Measurements from ENCODE around the gene RYK. TPM values are rescaled to one million over a fixed set of nuclear protein-coding genes. Genes with fewer than 3 reads are reported as not detected.

Gene RYK
- total and polyA plus RNA-seq, 2 donors (not counting 3 experiments of a cell fraction or from before 2014, with no cell fraction given): 23.8 to 48.3 TPM

DNA sequence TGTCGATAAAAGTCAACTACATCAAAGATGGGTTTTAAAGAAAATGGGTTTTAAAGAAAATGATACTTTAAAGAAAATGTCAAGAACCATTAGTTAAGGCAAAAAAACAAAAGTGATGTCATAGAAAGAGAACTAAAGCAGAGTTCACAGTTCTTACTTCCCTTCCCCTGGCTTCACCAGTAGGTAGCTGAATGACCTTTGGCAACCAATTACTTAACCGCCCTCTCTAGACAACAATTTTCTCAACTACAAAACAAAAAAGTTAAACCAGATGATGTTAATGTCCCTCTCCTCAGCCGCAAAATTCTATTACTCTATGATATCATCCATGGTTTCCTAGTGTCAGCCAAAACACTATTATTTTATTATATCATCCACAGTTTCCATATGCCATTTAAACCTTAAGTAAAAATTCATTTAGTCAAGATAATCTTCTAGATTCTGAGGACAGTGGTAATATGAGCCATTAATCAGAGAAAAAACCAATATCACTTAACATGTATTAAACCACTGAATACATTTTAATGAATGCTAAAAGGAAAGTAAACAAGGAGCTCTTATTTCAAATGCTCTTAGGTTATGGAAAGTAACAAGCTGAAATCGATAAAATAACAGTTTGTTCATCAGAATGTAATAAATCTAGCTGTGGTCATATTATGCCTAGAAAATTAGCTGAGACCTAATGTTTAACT, 13.1 kb downstream of the RYK start:
- H2AFZ ChIP-seq (ENCODE audit: low read depth, low read length): no peak overlapping the region
- H3K9me3 ChIP-seq (replicated peaks; ENCODE audit: control insufficient read depth, insufficient read depth, low read length): no peaks in the 10 kb centered on the region
- no peaks in the 10 kb centered on the region for H3K27me3 ChIP-seq (ENCODE audit: control insufficient read depth in 2 of 2, insufficient read depth in 2 of 2, low read length in 2 of 2)
- no peaks in the 10 kb centered on the region for H3K9me1 ChIP-seq (replicated peaks; ENCODE audit: control insufficient read depth, extremely low read depth, insufficient read depth, low read length)
- TF ChIP-seq, protein P1, sequence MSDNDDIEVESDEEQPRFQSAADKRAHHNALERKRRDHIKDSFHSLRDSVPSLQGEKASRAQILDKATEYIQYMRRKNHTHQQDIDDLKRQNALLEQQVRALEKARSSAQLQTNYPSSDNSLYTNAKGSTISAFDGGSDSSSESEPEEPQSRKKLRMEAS (IDR thresholded peaks at IDR 0.05; ENCODE audit: insufficient read depth, insufficient read length): no peak
- TF ChIP-seq JUN (IDR thresholded peaks at IDR 0.05; ENCODE audit: borderline replicate concordance, insufficient read depth, insufficient read length, low read depth): no peak
- TF ChIP-seq, protein P2, sequence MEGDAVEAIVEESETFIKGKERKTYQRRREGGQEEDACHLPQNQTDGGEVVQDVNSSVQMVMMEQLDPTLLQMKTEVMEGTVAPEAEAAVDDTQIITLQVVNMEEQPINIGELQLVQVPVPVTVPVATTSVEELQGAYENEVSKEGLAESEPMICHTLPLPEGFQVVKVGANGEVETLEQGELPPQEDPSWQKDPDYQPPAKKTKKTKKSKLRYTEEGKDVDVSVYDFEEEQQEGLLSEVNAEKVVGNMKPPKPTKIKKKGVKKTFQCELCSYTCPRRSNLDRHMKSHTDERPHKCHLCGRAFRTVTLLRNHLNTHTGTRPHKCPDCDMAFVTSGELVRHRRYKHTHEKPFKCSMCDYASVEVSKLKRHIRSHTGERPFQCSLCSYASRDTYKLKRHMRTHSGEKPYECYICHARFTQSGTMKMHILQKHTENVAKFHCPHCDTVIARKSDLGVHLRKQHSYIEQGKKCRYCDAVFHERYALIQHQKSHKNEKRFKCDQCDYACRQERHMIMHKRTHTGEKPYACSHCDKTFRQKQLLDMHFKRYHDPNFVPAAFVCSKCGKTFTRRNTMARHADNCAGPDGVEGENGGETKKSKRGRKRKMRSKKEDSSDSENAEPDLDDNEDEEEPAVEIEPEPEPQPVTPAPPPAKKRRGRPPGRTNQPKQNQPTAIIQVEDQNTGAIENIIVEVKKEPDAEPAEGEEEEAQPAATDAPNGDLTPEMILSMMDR (IDR thresholded peaks at IDR 0.05; ENCODE audit: extremely low read depth in 1 of 2, insufficient read depth in 1 of 2, low read depth in 1 of 2, low read length in 2 of 2): no peak
- TF ChIP-seq GATA2 (IDR thresholded peaks at IDR 0.05; ENCODE audit: insufficient read depth, insufficient read length, low read depth, low read length): no peak
- TF ChIP-seq MYC (IDR thresholded peaks at IDR 0.05; ENCODE audit: low read depth, low read length): no peak
- no peak for TF ChIP-seq EZH2 (IDR thresholded peaks at IDR 0.05; ENCODE audit: borderline replicate concordance, low read depth, low read length, severe bottlenecking)
- TF ChIP-seq FOS (IDR thresholded peaks at IDR 0.05; ENCODE audit: borderline replicate concordance, insufficient read depth, low read length): no peak
- no peak for TF ChIP-seq POLR2A (IDR thresholded peaks at IDR 0.05; ENCODE audit: low read depth, low read length)
- no peak for TF ChIP-seq POLR2AphosphoS5 (IDR thresholded peaks at IDR 0.05; ENCODE audit: insufficient read depth, low read depth, low read length)
- DNase-seq (ENCODE audit: low read depth, low spot score): no peak
- peaks cover 24% of the 10 kb centered on the region for H4K20me1 ChIP-seq (replicated peaks; ENCODE audit: control insufficient read depth, extremely low read depth, insufficient read depth, low read length)
- peaks cover 86% of the 10 kb centered on the region for H3K79me2 ChIP-seq (ENCODE audit: control insufficient read depth, insufficient read depth, low read length)
- ChIA-PET POLR2A (no interaction called here), CTCF (interaction anchor here (0.9 to 4.5 kb wide), 7 partner anchors 10 to 236 kb away, joined by 3 to 27 read pairs (median 3); no protein-coding TSS in a partner anchor)
- FAIRE-seq: no peak
- H3K9ac ChIP-seq (replicated peaks; ENCODE audit: extremely low read depth, insufficient read depth, low read length): no peak overlapping the region
- no peak overlapping the region for H3K27ac ChIP-seq (ENCODE audit: insufficient read depth, low read depth, low read length)
- H3K4me3 ChIP-seq (replicated peaks in 1 of 3; ENCODE audit: insufficient read depth in 1 of 3, low read depth in 1 of 3, low read length in 3 of 3): no peak overlapping the region
- H3K36me3 ChIP-seq (ENCODE audit: control insufficient read depth in 2 of 2, extremely low read depth in 1 of 2, insufficient read depth in 2 of 2, low read length in 2 of 2): no peaks in the 10 kb centered on the region
- peaks cover 13% of the 10 kb centered on the region for H3K4me1 ChIP-seq (ENCODE audit: control insufficient read depth, extremely low read depth, insufficient read depth, low read length)
- intact Hi-C loops (cut with micrococcal nuclease): no loop called here
- H3K4me2 ChIP-seq (ENCODE audit: insufficient read depth, low read length): no peak overlapping the region
- dilution Hi-C loops (cut with MboI; ENCODE audit: extremely low pct_ligation_motif_present, low sequenced_read_pairs): no loop called here
- no TSS peak for BruUV-seq (replicated peaks)

Data from endothelial cell of umbilical vein (primary cell).